Coronary artery (tissue), 2 donors: ENCODE data around the gene MYO1B.

Experiments
- DNase-seq: peaks from one replicate; pipeline ENCODE4 v3.0.0-alpha.2; 2017; ENCODE audit warnings: low spot score
- H3K27ac ChIP-seq, 2 donors: fragments of 200-600 bp; sonication (generic); one replicate each; pipeline ENCODE4 v1.5.1; 2016 to 2019
- H3K4me3 ChIP-seq: fragments of 200-600 bp; sonication (generic); 2 replicates; pipeline ENCODE4 v1.5.1; 2016; ENCODE audit warnings: mild to moderate bottlenecking, moderate library complexity
- CTCF ChIP-seq: fragments of 200-600 bp; sonication (generic); IDR thresholded peaks from one replicate; pipeline ENCODE4 v1.5.1; 2019; ENCODE audit warnings: antibody characterized with exemption

The MYO1B gene

GRCh38 chr2:191465766-191466420, 220.7 kb downstream of the MYO1B start:
- TF ChIP-seq CTCF = no peak
- DNase-seq = no peak
- no peak overlapping the region for H3K4me3 ChIP-seq
- no peak overlapping the region for H3K27ac ChIP-seq

GRCh38 chr2:191467113-191467512, 221.9 kb downstream of the MYO1B start:
- Histone ChIP-seq H3K27ac (no peak overlapping the region), H3K4me3 (no peak overlapping the region)
- no peak for TF ChIP-seq CTCF
- no peak for DNase-seq

GRCh38 chr2:191470306-191470705, 225.1 kb downstream of the MYO1B start:
- DNase-seq = no peak
- TF ChIP-seq CTCF = no peak
- Histone ChIP-seq H3K4me3 (no peak overlapping the region), H3K27ac (no peak overlapping the region)

GRCh38 chr2:191474464-191474863, 229.3 kb downstream of the MYO1B start:
- no peak overlapping the region for H3K27ac ChIP-seq
- no peak overlapping the region for H3K4me3 ChIP-seq
- TF ChIP-seq CTCF = no peak
- DNase-seq = no peak
